GM12801 (cell line): ENCODE measurements around the gene NUTM2B.
"Not testable (repeated sequence)": the region's sequence is repeated elsewhere in the genome, so short reads cannot be mapped to it uniquely, and the experiment has no call there.

Experiments used
- CTCF ChIP-seq: IDR thresholded peaks from one replicate; pipeline ENCODE4 v1.5.1; 2011; ENCODE audit warnings: control low read depth; ENCODE audit not compliant: insufficient read length; ENCODE audit errors: extremely low read depth

NUTM2B gene, protein sequence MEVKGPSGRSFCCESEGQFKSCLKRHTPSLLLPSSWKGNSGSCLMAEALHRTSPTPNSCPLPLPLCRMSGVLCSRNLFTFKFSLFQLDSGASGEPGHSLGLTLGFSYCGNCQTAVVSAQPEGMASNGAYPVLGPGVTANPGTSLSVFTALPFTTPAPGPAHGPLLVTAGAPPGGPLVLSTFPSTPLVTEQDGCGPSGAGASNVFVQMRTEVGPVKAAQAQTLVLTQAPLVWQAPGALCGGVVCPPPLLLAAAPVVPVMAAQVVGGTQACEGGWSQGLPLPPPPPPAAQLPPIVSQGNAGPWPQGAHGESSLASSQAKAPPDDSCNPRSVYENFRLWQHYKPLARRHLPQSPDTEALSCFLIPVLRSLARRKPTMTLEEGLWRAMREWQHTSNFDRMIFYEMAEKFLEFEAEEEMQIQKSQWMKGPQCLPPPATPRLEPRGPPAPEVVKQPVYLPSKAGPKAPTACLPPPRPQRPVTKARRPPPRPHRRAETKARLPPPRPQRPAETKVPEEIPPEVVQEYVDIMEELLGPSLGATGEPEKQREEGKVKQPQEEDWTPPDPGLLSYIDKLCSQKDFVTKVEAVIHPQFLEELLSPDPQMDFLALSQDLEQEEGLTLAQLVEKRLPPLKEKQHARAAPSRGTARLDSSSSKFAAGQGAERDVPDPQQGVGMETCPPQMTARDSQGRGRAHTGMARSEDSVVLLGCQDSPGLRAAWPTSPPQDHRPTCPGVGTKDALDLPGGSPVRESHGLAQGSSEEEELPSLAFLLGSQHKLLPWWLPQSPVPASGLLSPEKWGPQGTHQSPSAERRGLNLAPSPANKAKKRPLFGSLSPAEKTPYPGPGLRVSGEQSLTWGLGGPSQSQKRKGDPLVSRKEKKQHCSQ

GRCh38 chr10:79702927-79703326 is at the start of gene NUTM2B:
NUTM2B (plus strand) TSS chr10:79703227; CDS start chr10:79703610, 383 bp downstream.
- not testable (repeated sequence) for TF ChIP-seq CTCF
